GM12878 (cell line): Measurements from ENCODE around the gene ALDOB. TPM values are rescaled to one million over a fixed set of nuclear protein-coding genes. Genes with fewer than 3 reads are reported as not detected.

Experiments
- ATAC-seq: fragments of 200-7000 bp; cut with Tn5 transposase; 3 replicates; pipeline ENCODE4 v1.9.1; 2020; ENCODE audit warnings: mild to moderate bottlenecking, moderate library complexity
- BruUV-seq: library from RNA; stranded (reverse); fragments of 400-500 nt; replicated peaks from 2 replicates; lab custom pipeline; 2021; lab: Mats Ljungman, UMichigan
- CTCF ChIA-PET: fragments of 300-600 bp; sonication (Branson Sonifier 250); formaldehyde crosslinking; extraction: SDS; loops from one replicate; lab custom pipeline; 2021; ENCODE audit warnings: inconsistent platforms; lab: Yijun Ruan, JAX
- POLR2A ChIA-PET: fragments of 350-600 bp; formaldehyde crosslinking; extraction: SDS; loops from one replicate; lab custom pipeline; 2021; ENCODE audit warnings: inconsistent platforms; lab: Charles Lee
- RAD21 ChIA-PET: fragments of 300-600 bp; sonication (Branson Sonifier 250); formaldehyde crosslinking; loops from one replicate; lab custom pipeline; 2023; ENCODE audit warnings: antibody characterized with exemption; ENCODE audit not compliant: unreplicated experiment; lab: Charles Lee
- SMC1A ChIA-PET: fragments of 300-600 bp; sonication (Branson Sonifier 250); formaldehyde crosslinking; loops from one replicate; lab custom pipeline; 2023; ENCODE audit not compliant: unreplicated experiment, uncharacterized antibody; lab: Charles Lee
- DNase-seq: peaks from one replicate; pipeline ENCODE4 v3.0.0-alpha.2; 2011; ENCODE audit warnings: low read depth, low spot score
- FAIRE-seq: peaks from 3 replicates; lab custom pipeline; 2011; peaks lifted over from hg19 to GRCh38; lab: Jason Lieb, UNC
- H2AFZ ChIP-seq: 2 replicates; pipeline ENCODE4 v1.6.0; 2011; ENCODE audit warnings: low read depth, low read length, control low read depth; ENCODE audit not compliant: control insufficient read depth
- H3K27ac ChIP-seq: 2 replicates; pipeline ENCODE4 v1.5.1; 2011; ENCODE audit warnings: control low read depth; ENCODE audit not compliant: control insufficient read depth, insufficient read depth
- H3K27me3 ChIP-seq, 2 experiments: replicated peaks in 1 of 2; 2 replicates each; pipeline versions ENCODE4 v1.6.0 to v1.6.1; 2011; ENCODE audit warnings: low read length in 1 of 2; ENCODE audit not compliant: control insufficient read depth in 2 of 2, insufficient read depth in 2 of 2
- H3K36me3 ChIP-seq, 2 experiments: 2 replicates each; pipeline ENCODE4 v1.5.1; 2011; ENCODE audit warnings: low read length in 1 of 2; ENCODE audit not compliant: control insufficient read depth in 2 of 2, insufficient read depth in 2 of 2
- H3K4me1 ChIP-seq: 2 replicates; pipeline ENCODE4 v1.6.1; 2011; ENCODE audit warnings: mild to moderate bottlenecking, low read length, moderate library complexity, mixed read lengths; ENCODE audit not compliant: control insufficient read depth, insufficient read depth
- H3K4me2 ChIP-seq: 2 replicates; pipeline ENCODE4 v1.6.0; 2011; ENCODE audit warnings: control low read depth; ENCODE audit not compliant: control insufficient read depth, insufficient read depth
- H3K4me3 ChIP-seq: fragments of 200-600 bp; sonication (generic); 2 replicates; pipeline ENCODE4 v1.5.1; 2016
- H3K79me2 ChIP-seq: 2 replicates; pipeline ENCODE4 v1.6.0; 2011; ENCODE audit warnings: low read length; ENCODE audit not compliant: control insufficient read depth, insufficient read depth
- H3K9ac ChIP-seq: 2 replicates; pipeline ENCODE4 v1.8.0; 2011; ENCODE audit warnings: low read length, control low read depth, mixed read lengths; ENCODE audit not compliant: control insufficient read depth, insufficient read depth
- H3K9me3 ChIP-seq: replicated peaks from 3 replicates; pipeline ENCODE4 v1.5.1; 2011; ENCODE audit warnings: mild to moderate bottlenecking, low read length; ENCODE audit not compliant: control insufficient read depth, insufficient read depth
- H4K20me1 ChIP-seq: 2 replicates; pipeline ENCODE4 v1.6.0; 2011; ENCODE audit not compliant: control insufficient read depth, insufficient read depth
- CREM ChIP-seq: IDR thresholded peaks from 2 replicates; pipeline ENCODE4 v1.6.1; 2014; ENCODE audit warnings: antibody characterized with exemption, low read depth
- DPF2 ChIP-seq: fragments of 450-650 bp; IDR thresholded peaks from 2 replicates; pipeline ENCODE4 v1.6.1; 2017; ENCODE audit warnings: mild to moderate bottlenecking
- HSF1 ChIP-seq: fragments of 150-350 bp; IDR thresholded peaks from 2 replicates; pipeline ENCODE4 v1.6.1; 2014; ENCODE audit warnings: mild to moderate bottlenecking, low read depth, low read length
- MYC ChIP-seq: IDR thresholded peaks from 2 replicates; pipeline ENCODE4 v1.6.1; 2011; ENCODE audit warnings: mild to moderate bottlenecking, low read length, moderate library complexity, inconsistent platforms; ENCODE audit not compliant: insufficient read depth, insufficient replicate concordance, insufficient read length, severe bottlenecking
- SREBF1 ChIP-seq: IDR thresholded peaks from 2 replicates; pipeline ENCODE4 v1.6.1; 2012; ENCODE audit warnings: mild to moderate bottlenecking, low read length
- ZNF384 ChIP-seq: IDR thresholded peaks from 2 replicates; pipeline ENCODE4 v1.6.1; 2012; ENCODE audit warnings: low read depth, mild to moderate bottlenecking, low read length, improper control_type of control experiment, borderline replicate concordance
- ZZZ3 ChIP-seq: IDR thresholded peaks from 2 replicates; pipeline ENCODE4 v1.6.1; 2011; ENCODE audit warnings: low read depth; ENCODE audit not compliant: control insufficient read depth, insufficient read length
- WGBS: methylation state at CpG from one replicate; pipeline ENCODE4 v1.1.6; 2016; ENCODE audit warnings: low lambda C conversion rate; ENCODE audit not compliant: insufficient replicate concordance, insufficient coverage; ENCODE audit errors: missing lambda C conversion rate; 5-methylcytosine and 5-hydroxymethylcytosine counted together
- in situ Hi-C: fragments of 300-500 bp; cut with MboI; formaldehyde crosslinking; loops from 9 replicates; pipeline ENCODE4 v1.14.3; 2018; ENCODE audit warnings: mixed read lengths
- intact Hi-C: fragments of 100-400 bp; cut with micrococcal nuclease; formaldehyde crosslinking; loops from one replicate; pipeline ENCODE4 v1.14.2; 2022; ENCODE audit not compliant: unreplicated experiment
- polyA plus RNA-seq, 11 experiments: library from polyadenylated mRNA; depleted of rRNA in 4 of 11; unstranded in 6 of 11; stranded (reverse) in 5 of 11; fragments of >200 nt; fragmentation: Nextera tagmentation in 4 of 11; fragmentation: Illumina TruSeq in 1 of 11; extraction: Ambion mirVana in 4 of 11; extraction: Trizol in 1 of 11; gene quantifications; 1 replicate in 1 of 11; 2 replicates in 10 of 11; pipeline versions ENCODE4 v1.2.1 to v1.2.3, GENCODE V29; 2011 to 2016; ENCODE audit warnings: inconsistent platforms in 2 of 11, missing spikeins in 2 of 11, low read depth in 1 of 11
- total RNA-seq, 4 experiments: library from RNA; depleted of rRNA in 3 of 4; stranded (reverse); fragments of >200 nt in 3 of 4; fragmentation: Illumina TruSeq in 1 of 4; extraction: Trizol in 1 of 4; gene quantifications; 2 replicates each; pipeline versions ENCODE4 v1.2.1 to v1.2.3, GENCODE V29; 2013 to 2021
- TF ChIP-seq, protein P1 (sequence below): IDR thresholded peaks from 2 replicates; pipeline ENCODE4 v1.6.1; 2011; ENCODE audit warnings: low read depth, low read length, improper control_type of control experiment, borderline replicate concordance

ALDOB gene
- total and polyA plus RNA-seq, 10 of the 15 experiments (the other 5 are each of a cell fraction or from before 2014, with no cell fraction given), result 0.03 to 0.82 (median 0.04) TPM; not detected in 7

GRCh38 chr9:101428909-101429308 lies 6.7 kb downstream of the ALDOB start:
- Histone ChIP-seq H3K9ac (no peak overlapping the region), H3K4me2 (no peak overlapping the region), H3K4me1 (peaks cover 5% of the 10 kb centered on the region; the same call in 1 of the 2 replicates), H3K79me2 (no peaks in the 10 kb centered on the region), H3K9me3 (no peaks in the 10 kb centered on the region; the same call in 1 of the 3 replicates), H3K4me3 (no peak overlapping the region), H3K27ac (no peak overlapping the region), H2AFZ (no peak overlapping the region), H3K36me3 (no peaks in the 10 kb centered on the region), H3K27me3 (no peaks in the 10 kb centered on the region), H4K20me1 (no peaks in the 10 kb centered on the region)
- no peak for ATAC-seq
- no peak for FAIRE-seq
- intact Hi-C loops, result no loop called here
- ChIA-PET RAD21 (interaction anchor here (2.1 to 2.2 kb wide), 2 partner anchors 17 to 105 kb away, joined by 4 to 6 read pairs; partner anchors contain the start of gene RNF20), CTCF (interaction anchor here (1.3 to 1.6 kb wide), 2 partner anchors 9 to 12 kb away, joined by 3 to 4 read pairs; no protein-coding TSS in a partner anchor), SMC1A (interaction anchor here (1.5 to 2.2 kb wide), 3 partner anchors 9 to 31 kb away, joined by 6 to 9 read pairs (median 7); partner anchors contain the start of genes MRPL50 and ZNF189), POLR2A (interaction anchor here (0.7 to 1.6 kb wide), 2 partner anchors 29 to 30 kb away, joined by 3 to 5 read pairs; partner anchors contain the start of genes MRPL50 and ZNF189)
- TF ChIP-seq DPF2 (no peak), CREM (no peak), ZZZ3 (no peak), HSF1 (no peak), SREBF1 (no peak), ZNF384 (no peak), MYC (no peak)
- TF ChIP-seq, protein P1, sequence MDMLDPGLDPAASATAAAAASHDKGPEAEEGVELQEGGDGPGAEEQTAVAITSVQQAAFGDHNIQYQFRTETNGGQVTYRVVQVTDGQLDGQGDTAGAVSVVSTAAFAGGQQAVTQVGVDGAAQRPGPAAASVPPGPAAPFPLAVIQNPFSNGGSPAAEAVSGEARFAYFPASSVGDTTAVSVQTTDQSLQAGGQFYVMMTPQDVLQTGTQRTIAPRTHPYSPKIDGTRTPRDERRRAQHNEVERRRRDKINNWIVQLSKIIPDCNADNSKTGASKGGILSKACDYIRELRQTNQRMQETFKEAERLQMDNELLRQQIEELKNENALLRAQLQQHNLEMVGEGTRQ, result no peak
- in situ Hi-C loops, result no loop called here
- no TSS peak for BruUV-seq
- DNase-seq, result no peak
- 79% methylated on average over 3 of the region's 3 CpGs for WGBS
